T-cell (primary cell): ENCODE measurements around the gene SCRT2. TPM values are rescaled to one million over a fixed set of nuclear protein-coding genes. Genes with fewer than 3 reads are reported as not detected.

Experiments used
- ATAC-seq, 4 experiments: fragments of 200-7000 bp in 3 of 4; fragments of 150-1000 bp in 1 of 4; cut with Tn5 transposase; replicated peaks in 1 of 4; 1 replicate in 3 of 4; 2 replicates in 1 of 4; pipeline ENCODE4 v1.10.0; 2021; ENCODE audit warnings: moderate library complexity in 3 of 4, mild to moderate bottlenecking in 2 of 4, moderate number of reproducible peaks in 1 of 4
- CTCF ChIA-PET, 2 donors: fragments of 300-600 bp; sonication (Branson Sonifier 250); formaldehyde crosslinking; loops; one replicate each; lab custom pipeline; 2022; ENCODE audit warnings: antibody characterized with exemption in 2 of 2; lab: Charles Lee
- POLR2A ChIA-PET, 2 donors: fragments of 300-600 bp; sonication (Branson Sonifier 250); formaldehyde crosslinking; loops; one replicate each; lab custom pipeline; 2022; ENCODE audit warnings: antibody characterized with exemption in 2 of 2; lab: Charles Lee
- DNase-seq, 35 experiments: peaks; one replicate each; pipeline versions ENCODE4 v3.0.0 to v3.0.0-alpha.2; 2013 to 2023
- H3K27ac ChIP-seq: one replicate; pipeline ENCODE4 v1.5.1; 2013; ENCODE audit warnings: low read length
- H3K27me3 ChIP-seq, 2 experiments: replicated peaks in 1 of 2; 1 replicate in 1 of 2; 2 replicates in 1 of 2; pipeline versions ENCODE4 v1.6.1 to v1.7.0; 2013; ENCODE audit warnings: low read length in 1 of 2, mixed read lengths in 1 of 2; ENCODE audit not compliant: control insufficient read depth in 2 of 2, insufficient read depth in 2 of 2; ENCODE audit errors: extremely low read depth in 1 of 2
- H3K36me3 ChIP-seq, 2 donors: 1 replicate in 1 of 2; 2 replicates in 1 of 2; pipeline versions ENCODE4 v1.6.1 to v1.7.0; 2013; ENCODE audit warnings: low read length in 1 of 2; ENCODE audit not compliant: control insufficient read depth in 2 of 2, insufficient read depth in 1 of 2; ENCODE audit errors: extremely low read depth in 1 of 2
- H3K4me1 ChIP-seq, 2 experiments: 1 replicate in 1 of 2; 2 replicates in 1 of 2; pipeline versions ENCODE4 v1.6.1 to v1.7.0; 2013; ENCODE audit warnings: low read length in 2 of 2, mixed read lengths in 1 of 2; ENCODE audit not compliant: insufficient read depth in 2 of 2, control insufficient read depth in 1 of 2; ENCODE audit errors: extremely low read depth in 1 of 2
- H3K4me3 ChIP-seq, 2 donors: 1 replicate in 1 of 2; 2 replicates in 1 of 2; pipeline versions ENCODE4 v1.5.1 to v1.7.0; 2013; ENCODE audit warnings: mild to moderate bottlenecking in 2 of 2, low read length in 1 of 2, moderate library complexity in 1 of 2; ENCODE audit not compliant: control insufficient read depth in 1 of 2; ENCODE audit errors: extremely low read depth in 1 of 2
- H3K9me3 ChIP-seq: 2 replicates; pipeline ENCODE4 v1.7.0; 2013
- H3K27ac Mint-ChIP-seq, 2 donors: one replicate each; pipeline ENCODE4 v1.8.0; 2020 to 2021; ENCODE audit warnings: mild to moderate bottlenecking in 2 of 2, mixed read lengths in 2 of 2
- H3K27me3 Mint-ChIP-seq, 2 donors: one replicate each; pipeline ENCODE4 v1.8.0; 2021 to 2022; ENCODE audit warnings: mixed read lengths in 2 of 2
- H3K36me3 Mint-ChIP-seq: one replicate; pipeline ENCODE4 v1.8.0; 2021; ENCODE audit warnings: mixed read lengths
- H3K4me1 Mint-ChIP-seq, 3 donors: one replicate each; pipeline ENCODE4 v1.8.0; 2020 to 2022; ENCODE audit warnings: mixed read lengths in 3 of 3, mild to moderate bottlenecking in 1 of 3
- H3K4me3 Mint-ChIP-seq, 3 donors: one replicate each; pipeline ENCODE4 v1.8.0; 2020 to 2022; ENCODE audit warnings: mild to moderate bottlenecking in 3 of 3, mixed read lengths in 3 of 3, moderate library complexity in 3 of 3
- H3K9me3 Mint-ChIP-seq, 3 donors: one replicate each; pipeline ENCODE4 v1.8.0; 2020 to 2022; ENCODE audit warnings: mixed read lengths in 3 of 3
- WGBS: methylation state at CpG from one replicate; pipeline ENCODE4 v1.1.5; 2013; ENCODE audit warnings: missing lambda C conversion rate; ENCODE audit not compliant: insufficient coverage; 5-methylcytosine and 5-hydroxymethylcytosine counted together
- total RNA-seq, 35 experiments: library from RNA in 6 of 35; stranded (reverse) in 6 of 35; fragments of 120-200 nt in 1 of 35; gene quantifications; one replicate each; pipeline versions ENCODE4 v1.2.1 to v1.2.4 and lab custom pipeline; 2013 to 2026

The SCRT2 gene
- total RNA-seq, 5 donors from 2014 or later (not counting 1 experiment from before 2014, with no cell fraction given) = not detected

DNA sequence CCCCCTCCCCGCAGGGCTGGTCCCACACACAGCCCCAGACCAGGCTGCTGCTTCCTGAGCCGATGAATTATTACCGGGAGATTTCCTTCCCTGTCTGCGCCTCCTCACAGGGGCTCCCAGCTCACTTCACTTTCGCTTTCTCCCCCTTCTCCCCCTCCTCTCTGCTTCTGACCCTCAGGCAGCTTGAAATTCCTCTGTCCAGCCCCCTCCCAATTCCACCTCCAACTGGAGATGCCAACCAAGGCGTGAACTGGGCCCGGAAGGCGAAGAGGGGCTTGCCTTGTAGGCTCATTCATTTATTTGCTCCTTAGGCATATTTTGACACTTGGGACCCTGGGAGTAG, 63.8 kb downstream of the SCRT2 start:
- peaks cover 12 to 14% (median 13%) of the 10 kb centered on the region in 3 donors for H3K4me1 Mint-ChIP-seq
- ATAC-seq = no peak
- Histone ChIP-seq H3K36me3 (no peaks in the 10 kb centered on the region), H3K4me1 (peaks cover 0 to 12% of the 10 kb centered on the region in 2 experiments), H3K27ac (no peak overlapping the region), H3K9me3 (no peaks in the 10 kb centered on the region), H3K4me3 (no peak overlapping the region), H3K27me3 (peaks cover 0 to 65% of the 10 kb centered on the region in 2 experiments)
- ChIA-PET CTCF (no interaction called here), POLR2A (no interaction called here)
- H3K36me3 Mint-ChIP-seq = no peaks in the 10 kb centered on the region
- 18% methylated on average over 7 of the region's 8 CpGs for WGBS
- no peak overlapping the region for H3K27ac Mint-ChIP-seq
- no peak for DNase-seq
- H3K9me3 Mint-ChIP-seq = no peaks in the 10 kb centered on the region
- peak overlapping the region in 1 of 3 donors; percentile 59 for H3K4me3 Mint-ChIP-seq
- peaks cover 55 to 74% of the 10 kb centered on the region in 2 donors for H3K27me3 Mint-ChIP-seq

Other genes with a start within 250 kb of the SCRT2 start
- 10 to 100 TPM; 28.9 to 42.7 (median 39.5) TPM for gene TBC1D20, start 213.3 kb downstream of the SCRT2 start, total RNA-seq
- 10 to 100 TPM; 73.7 to 84.4 (median 77.4) TPM for gene CSNK2A1, start 132.0 kb downstream of the SCRT2 start, total RNA-seq
- not detected for gene TCF15, start 65.5 kb downstream of the SCRT2 start, total RNA-seq
- 10 to 100 TPM in 1 of 5 donors, 1 to 10 TPM in 4; 1.5 to 10.1 (median 7.3) TPM for gene SRXN1, start 22.6 kb downstream of the SCRT2 start, total RNA-seq
- not detected for gene SLC52A3, start 92.7 kb upstream of the SCRT2 start, total RNA-seq
- 10 to 100 TPM; 12.7 to 27.9 (median 26.9) TPM for gene FAM110A, start 157.9 kb upstream of the SCRT2 start, total RNA-seq
- not detected for gene ANGPT4, start 240.5 kb upstream of the SCRT2 start, total RNA-seq